Mucosa of gallbladder (tissue), 1 donor: ENCODE data around the gene CHTF8. TPM values are rescaled to one million over a fixed set of nuclear protein-coding genes. Genes with fewer than 3 reads are reported as not detected.
A peak's percentile ranks its signal among the peaks of the same experiment; 100 is the strongest.

Experiments used
- DNase-seq: peaks from one replicate; pipeline ENCODE4 v3.0.0-alpha.2; 2020; ENCODE audit warnings: low spot score
- total RNA-seq: library from RNA; stranded (reverse); gene quantifications from one replicate; pipeline ENCODE4 v1.2.1, GENCODE V29; 2021
- donor health status: DM: no; HTN: no; CAD: no.

Gene CHTF8
- total RNA-seq, 1 donor from 2014 or later: 98.0 TPM

DNA sequence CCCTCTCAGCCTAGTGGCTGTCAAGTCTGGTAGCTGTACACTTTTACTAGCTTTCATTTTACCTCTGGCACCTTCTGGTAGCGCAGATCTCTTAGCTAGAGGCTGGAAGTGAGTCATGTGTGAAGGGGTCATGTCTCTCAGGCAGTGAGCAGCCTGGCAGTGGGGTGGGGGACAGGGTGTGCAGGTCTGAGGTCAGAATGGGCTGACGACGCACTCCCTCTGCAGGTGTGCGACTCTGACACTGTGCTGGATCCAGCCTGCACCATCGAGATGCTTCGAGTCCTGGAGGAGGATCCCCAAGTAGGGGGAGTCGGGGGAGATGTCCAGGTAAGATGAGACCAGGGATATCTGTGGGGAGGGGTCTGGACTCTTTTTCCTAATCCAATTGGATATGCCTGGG lies 19.2 kb downstream of the CHTF8 start:
- no peak for DNase-seq

DNA sequence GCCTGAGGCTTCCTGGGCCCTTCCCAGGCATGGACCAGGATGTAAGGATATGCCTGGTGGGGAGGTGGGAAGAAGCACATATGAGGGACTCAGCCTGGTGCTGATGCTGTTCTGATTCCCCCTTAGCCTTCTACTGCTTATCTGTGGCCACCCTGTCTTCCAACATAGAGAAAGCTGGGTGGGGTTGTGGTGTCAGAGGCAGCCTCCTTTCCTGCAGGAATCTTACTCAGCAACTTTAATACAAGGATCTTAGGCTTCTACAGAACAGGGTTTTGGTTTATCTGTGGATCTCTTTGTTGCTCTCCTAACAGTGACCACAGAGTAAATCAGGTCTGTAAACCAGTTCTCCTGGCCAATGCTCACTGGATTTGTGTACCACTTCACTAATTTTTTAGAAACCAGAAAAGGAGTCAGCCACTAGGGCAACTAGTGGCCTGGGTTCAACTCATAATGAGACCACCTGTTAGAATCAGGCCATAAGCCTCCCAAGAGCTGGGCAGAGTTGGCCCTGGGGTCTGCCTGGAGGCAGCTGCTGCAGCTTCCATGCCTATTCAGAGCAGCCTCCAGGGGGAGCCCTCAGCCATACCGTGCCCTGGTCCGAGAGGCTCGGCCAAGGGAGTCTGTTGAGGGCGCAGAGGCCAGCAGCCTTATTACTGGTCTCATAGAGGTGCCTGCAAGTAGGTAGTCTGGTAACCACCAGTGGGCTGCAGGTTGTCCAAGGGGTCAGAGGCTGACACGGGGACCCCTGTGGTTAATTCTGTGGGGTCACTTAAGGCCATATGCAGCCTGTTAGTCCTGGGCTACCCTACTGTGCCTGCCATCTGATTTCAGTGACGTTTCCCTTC lies 19.9 kb downstream of the CHTF8 start:
- DNase-seq: peak; percentile 35

DNA sequence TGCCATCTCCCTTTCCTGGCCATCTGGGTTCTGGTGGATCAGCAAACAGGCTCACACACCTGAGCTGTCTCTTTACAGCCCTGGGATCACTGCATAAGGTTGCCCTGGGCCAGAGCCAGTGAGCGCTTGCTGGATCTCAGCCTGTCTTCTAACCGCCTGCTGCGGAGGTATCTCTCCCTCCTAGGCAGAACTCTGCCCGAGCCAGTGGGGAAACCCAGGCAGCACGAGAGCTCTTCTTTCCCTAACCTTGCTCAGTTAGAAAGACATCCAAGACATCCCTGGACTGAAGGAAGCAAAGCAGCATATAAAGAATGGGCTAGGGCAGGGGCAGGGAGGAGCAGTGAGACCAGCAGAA lies 20.5 kb downstream of the CHTF8 start:
- no peak for DNase-seq

DNA sequence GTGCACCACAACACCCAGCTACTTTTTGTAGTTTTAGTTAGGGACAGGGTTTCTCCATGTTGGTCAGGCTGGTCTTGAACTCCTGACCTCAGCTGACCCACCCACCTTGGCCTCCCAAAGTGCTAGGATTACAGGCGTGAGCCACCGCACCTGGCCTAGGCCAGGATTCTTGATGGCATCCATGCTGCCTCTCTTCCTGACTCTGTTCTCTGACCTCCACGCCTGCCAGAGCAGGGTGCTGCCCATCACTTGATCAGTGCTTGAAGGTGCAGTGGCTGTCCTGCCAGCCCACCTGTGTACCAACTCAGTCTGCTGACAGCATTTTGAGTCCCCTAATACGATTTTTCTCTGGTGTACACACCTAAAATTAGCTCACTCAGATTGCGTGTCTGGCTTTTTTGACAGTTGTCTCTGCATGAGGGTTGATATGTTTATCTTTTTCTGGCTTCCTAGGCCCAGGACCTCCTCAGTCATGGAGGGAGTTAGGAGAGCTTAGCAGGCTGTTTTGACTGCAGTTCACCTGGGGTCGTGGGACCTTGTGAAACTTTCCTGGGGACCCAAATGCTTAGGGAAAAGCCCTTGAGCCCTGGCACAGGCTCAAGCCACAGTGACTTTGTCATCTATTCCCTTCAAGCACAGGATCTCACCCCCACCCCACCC lies 21.0 kb downstream of the CHTF8 start:
- DNase-seq: no peak

DNA sequence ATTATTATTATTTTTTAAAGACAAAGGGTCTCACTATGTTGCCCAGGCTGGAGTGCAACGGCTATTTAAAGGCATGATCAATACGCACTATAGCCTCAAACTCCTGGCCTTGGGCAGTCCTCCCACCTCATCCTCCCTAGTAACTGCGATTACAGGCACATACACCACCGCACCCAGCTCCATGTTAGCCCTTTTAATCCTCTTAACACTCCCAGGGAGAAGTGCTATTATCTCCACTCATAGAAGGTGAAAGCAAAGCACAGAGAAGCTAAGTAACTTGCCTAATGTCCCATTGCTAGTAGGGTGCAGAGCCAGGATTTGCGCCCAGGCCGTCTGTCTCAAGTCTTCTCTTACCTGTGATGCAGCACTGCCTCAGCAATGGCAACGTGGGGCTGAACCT lies 22.0 kb downstream of the CHTF8 start:
- no peak for DNase-seq

DNA sequence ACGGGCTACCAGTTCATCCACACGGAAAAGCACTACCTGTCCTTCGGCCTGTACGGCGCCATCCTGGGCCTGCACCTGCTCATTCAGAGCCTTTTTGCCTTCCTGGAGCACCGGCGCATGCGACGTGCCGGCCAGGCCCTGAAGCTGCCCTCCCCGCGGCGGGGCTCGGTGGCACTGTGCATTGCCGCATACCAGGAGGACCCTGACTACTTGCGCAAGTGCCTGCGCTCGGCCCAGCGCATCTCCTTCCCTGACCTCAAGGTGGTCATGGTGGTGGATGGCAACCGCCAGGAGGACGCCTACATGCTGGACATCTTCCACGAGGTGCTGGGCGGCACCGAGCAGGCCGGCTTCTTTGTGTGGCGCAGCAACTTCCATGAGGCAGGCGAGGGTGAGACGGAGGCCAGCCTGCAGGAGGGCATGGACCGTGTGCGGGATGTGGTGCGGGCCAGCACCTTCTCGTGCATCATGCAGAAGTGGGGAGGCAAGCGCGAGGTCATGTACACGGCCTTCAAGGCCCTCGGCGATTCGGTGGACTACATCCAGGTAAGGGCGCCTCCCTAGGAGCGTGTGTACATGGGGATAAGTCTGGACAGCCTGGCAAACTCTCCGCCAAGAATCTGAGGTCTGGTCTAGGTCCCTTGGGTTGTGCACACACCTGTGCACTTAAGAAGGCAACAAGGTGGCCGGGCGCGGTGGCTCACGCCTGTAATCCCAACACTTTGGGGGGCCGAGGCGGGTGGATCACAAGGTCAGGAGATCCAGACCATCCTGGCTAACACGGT lies 22.7 kb downstream of the CHTF8 start:
- DNase-seq: no peak

DNA sequence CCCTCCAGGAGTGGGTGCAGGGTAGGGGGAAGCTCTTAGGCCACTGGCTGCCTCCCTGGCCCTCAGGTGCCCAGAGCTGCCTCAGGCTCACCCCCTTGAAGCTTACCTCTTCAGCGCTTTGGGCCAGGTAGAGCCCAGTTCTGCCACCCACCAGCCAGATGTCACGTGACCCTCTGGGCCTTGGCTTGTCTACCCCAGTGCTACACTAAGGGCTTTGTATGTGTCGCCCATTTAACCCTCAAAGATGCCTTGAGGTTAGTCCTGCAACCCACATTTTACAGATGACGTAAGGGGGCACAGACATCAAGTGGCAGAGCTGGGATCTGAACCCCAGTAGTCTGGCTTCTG lies 23.5 kb downstream of the CHTF8 start:
- DNase-seq: no peak

DNA sequence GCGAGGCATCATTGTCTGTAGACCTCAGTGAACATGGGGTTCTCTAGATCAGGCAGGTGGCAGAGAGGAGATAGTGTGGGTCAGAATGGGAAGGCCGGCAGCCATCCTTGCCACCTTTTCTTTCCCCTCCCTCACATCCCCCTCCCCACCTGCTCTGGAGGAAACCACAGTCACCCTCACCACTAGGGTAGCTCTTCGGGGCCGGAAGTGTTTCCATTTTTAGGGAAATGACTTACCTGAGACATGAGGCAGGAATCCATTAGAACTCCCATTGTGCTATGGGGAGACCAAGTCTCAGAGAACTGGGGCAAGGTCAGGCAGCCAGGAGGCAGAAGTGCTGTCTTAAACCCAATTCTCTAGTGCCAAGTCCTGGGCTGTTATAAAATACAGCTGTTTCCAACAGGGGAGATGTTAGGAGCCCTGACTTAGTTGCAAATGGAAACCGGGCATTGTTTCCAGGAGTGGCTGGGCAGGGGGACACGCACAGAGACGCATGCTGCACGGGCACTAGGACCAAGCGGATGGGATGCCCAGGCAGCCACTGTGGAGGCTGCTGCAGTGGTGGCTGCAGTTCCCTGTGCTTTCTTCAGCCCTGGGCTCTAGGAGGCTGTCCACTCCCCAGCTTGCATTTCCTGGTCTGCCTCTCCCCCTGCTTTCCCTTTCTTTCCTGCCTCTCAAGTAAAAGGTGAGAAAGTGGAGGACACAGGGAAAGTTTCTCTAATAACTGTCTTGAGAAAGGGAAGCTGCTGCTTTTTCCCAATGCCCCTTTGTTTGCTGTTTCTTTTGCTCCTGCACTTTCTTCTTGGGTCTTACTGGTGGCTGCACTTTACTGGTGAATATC lies 24.1 kb downstream of the CHTF8 start:
- DNase-seq: no peak

DNA sequence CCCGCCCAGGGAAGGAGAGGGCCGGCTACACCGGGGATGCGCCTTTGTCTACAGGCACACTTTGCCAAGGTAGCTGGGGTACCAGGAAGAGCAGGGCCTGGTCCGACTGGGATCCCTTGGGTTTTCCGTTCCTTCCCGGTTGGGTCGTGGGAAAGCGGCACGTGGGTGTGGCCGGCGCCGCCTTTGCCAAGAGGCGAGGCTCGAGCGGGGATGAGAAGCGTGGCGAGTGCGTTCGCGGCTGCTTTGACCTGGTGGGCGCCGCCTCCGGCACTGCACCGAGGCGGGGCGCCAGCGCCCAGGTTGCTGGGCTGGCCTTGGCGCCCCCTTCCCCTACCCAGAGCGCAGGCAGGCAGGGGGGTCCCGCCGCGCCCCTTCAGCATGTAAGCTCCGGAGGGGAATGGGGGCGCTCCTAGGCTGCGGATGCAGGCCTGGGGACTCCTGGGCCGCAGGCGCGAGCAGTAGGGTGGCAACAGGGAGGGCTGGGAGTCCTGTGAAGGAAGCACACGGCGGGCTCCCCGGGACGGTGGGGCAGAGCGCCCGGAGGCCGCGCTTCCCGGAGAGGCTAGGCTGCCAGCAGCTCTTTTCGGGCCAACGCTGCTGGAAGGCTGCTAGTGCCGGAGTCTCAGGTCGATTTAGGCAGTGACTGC lies 24.9 kb downstream of the CHTF8 start:
- no peak for DNase-seq

DNA sequence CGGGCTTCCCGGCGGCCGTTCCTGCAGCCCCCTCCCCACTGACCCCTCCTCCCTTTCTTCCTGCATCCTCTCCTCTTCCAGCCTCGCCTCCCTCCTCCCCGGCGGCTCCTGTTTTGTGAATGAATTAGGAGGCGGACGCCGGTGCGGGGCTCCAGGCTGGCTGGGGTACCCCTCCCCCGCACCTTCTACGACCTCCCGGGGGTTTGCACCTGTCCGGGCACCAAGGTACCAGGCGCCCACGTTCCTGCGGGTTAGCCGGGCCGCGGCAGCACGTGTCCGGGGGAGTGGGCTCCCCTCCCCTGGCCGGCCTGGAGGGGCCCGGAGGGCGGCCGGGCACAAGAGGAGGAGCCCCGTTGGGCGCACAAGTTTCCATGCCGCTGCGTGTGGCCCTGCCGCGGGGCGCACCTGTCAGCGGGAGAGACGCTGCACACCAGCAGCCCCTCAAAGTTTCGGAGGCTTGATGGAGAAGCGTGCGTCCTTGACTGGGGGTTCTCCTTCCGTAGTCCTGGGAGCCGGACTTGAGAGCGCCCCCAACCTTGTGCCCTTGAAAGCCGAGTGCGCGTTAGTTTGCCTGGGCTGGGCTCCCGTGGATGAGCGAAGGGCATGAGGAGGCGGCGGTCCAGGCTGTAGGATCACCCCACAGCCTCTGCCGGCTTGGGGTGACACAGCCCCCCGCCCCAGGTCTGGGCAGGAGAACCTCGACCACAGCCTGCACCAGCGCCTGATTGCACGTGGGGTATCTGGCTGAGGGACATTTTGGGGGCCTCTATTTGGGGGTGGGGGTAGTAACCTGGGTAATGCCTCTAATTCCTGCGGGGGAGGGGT lies 25.7 kb downstream of the CHTF8 start:
- DNase-seq: no peak

DNA sequence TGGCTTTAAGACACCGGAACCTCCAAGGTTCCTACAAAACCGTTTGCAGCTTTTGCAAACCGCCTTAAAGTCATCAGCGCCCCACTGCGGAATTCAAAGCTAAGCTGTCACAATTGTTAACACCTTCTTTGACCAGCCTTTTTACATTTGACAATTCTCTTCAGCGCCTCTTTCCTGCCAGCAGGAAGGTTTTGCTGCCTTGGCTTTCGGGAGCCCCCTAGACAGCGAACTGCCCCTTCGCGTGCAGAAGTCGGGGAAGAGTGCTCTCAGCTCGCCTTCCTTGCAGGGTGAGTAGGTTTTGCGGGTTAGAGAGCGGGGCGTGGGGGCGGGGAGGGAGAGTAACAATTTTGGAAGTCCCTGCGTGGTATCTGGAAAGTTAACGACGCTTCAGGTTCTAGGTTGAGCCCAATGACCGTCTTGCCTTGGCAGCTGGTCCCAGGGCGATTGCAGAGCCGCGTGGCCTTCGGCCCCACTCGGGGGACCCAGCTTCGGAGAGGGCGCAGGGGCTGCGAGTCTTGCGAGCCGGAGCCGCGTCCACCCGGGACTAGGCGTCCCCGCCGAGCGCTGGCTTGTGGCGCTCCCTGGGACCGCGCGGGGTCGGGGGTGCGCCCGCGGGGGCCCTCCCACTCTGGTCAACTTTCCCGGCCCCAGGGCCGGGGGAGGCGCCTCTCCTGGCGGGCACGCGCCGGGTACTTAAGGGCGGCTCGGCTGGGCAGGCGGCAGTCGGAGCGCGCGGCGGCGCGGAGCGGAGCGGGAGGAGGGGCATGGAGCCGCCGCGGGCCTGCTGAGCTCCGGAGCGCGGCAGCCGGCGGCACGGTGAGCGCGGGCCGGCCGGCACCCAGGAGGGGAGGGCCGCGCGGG lies 26.7 kb downstream of the CHTF8 start, which contains the start of gene HAS3:
Gene HAS3 (plus strand): TSS at position 153 of the 861 bp plus-strand sequence. CDS start 3,743 bp downstream, outside the sequence.
- peak; percentile 26 for DNase-seq

DNA sequence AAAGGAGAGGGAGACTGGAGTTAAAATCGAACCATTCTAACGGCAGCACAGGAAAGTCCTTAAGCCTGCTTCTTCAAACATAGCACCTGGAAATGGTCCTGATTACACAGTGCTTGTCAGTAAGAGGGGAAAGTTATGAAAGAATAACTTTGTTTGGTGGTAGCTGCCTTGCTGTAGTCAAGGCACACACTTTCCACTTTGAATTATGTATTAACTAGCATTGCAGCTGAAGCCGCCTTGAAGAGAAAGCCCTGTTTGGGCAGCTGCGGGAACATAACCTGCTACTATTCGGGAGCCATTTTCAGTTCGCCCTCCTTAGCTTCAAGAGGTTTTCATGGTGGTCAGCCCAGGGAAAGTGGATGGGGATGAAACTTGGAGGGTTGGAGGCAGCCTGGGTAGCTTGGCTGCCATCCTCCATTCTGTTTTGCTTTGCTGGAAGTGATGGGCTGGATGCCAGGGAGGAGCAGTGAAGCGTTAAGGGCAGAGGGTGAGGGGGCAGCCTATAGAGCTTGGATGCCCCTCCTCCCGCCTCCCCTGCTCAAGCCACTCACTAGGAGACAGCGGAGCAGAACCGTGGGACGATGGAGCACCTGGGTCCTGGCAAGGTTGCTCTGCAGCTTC lies 32.2 kb downstream of the CHTF8 start:
- no peak for DNase-seq

DNA sequence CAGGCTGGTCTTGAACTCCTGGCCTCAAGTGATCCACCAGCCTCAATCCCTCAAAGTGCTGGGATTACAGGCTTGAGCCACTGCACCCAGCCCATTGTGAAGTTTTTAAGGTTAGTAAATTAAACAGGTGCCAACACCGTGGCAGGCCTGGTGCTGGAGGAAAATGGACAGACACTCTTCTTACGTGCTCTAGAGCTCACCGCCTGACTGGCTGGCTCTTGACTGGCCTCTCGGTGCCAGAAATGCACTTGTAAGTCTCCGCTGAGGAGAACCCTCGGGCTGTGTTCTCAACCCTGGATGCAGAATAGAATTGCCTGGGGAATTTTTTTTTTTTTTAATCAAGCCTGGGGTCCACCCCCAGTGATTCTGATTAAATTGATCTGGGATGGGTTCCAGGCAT lies 37.2 kb downstream of the CHTF8 start:
- DNase-seq: no peak

DNA sequence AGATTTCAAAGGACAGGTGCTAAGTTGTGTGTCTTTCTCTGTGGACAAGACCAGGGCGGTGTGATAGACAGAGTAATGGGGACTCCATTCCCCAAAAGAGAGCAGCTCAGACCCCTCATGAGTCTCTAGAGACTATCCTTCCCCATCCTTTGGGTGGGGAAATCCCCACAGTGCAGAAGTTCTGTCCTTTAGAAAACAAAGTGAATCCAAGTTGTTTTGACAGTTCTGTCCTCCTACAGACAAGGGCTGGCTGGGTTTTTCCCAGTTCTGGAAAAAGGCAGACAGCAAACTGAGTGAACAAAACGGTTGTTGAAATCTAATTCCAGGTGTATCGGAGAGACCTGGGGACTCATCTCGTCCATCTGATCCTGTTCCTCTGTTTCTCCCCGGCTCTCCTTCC lies 37.9 kb downstream of the CHTF8 start:
- DNase-seq: no peak

DNA sequence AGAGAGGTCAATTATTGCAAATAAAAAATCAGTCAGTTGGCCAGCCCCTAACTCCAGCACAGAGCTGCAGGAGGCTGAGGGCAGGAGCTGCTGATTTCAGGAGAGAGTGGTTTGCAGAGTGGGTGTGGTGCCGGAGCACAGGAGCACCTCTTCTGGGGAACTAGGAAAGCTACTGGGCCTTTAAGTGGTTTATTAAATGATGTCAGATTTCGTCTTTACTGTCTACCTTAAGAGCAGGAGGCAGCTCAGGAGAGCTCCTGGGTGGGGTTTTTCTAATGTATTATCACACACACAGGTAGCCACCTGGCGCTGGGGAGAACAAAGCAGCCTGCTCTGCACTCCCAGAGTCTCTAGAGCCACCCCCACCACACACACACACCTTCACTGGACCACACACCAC lies 38.4 kb downstream of the CHTF8 start:
- DNase-seq: no peak

DNA sequence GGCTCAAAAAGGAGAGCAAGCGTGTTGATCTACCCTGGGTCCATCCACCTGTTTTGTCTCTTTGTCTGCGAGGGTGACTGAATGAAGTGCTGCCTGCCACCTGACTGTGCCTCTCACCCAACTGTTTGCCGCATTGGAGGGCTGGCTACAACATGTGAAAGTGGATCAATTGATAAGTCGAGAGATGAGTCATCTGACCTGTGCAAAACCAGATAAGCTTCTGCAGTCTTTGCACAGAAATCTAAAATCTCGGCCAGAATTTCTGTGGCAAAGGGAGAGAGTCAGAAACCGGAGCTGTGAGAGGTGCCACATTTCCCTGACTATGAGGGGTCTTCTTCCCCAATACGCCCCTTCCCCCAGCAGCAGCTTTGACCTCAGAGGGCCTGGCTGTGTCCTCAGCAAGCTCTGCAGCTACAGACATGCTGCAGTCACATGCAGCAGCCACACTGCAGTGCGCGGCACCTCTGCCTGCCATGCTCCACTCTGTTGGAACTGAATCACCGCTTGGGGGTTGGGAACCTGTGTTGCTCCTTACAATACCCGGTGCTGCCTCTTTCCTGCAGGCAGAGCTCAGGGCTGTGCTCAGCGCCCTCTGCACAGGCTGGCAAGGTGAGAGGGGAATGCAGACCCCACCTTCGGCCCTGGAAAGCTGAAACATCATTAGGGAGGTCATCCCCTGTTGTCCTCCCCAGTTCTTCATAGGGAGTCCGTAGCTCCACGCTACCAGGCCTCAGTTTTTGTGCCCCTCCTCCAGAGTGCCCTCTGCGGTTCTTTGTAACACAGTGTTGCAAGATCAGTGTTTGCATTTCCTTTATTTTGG lies 43.1 kb downstream of the CHTF8 start:
- DNase-seq: peak; percentile 62

DNA sequence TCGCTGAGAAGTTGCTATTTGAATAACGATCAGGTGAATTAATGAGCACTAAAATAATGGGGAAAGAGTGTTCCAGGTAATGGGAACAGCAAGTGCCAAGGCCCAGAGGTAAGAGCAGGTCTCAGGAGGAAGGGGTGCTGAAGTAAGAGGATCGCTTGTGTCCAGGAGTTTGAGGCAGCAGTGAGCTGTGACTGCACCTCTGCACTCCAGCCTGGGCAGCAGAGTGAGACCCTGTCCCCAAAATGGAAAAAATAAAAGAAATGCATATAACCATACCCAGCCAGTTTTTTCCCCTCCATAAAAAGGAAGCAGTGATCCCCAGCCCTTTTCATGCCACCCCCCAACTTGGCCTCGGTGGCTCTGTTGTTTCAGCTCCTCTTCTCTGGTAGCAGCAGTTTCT lies 43.7 kb downstream of the CHTF8 start:
- DNase-seq: no peak

DNA sequence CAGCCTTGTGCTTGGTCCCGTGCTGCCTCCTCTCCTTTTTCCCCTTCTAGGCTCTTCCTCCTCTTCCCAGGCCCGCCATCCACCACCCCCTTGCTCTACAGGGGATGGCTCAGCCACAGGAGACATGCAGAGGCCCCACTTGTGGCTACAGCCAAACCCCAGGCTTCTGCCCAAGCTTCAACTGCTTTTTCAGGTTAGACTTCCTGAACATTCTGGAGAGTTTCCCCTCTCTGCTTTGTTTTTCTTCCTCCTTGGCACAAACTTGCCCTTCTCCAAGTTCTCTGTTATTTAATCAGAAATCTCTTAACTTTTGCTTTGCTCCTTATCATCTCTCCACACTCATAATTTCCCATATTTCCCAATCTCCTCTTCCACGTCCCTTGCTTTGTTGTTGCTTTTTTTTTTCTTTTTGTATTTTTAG lies 45.2 kb downstream of the CHTF8 start:
- DNase-seq: no peak
